ENCODE measurements around the gene EYS. TPM values are rescaled to one million over a fixed set of nuclear protein-coding genes. Genes with fewer than 3 reads are reported as not detected.

Gene EYS
- total and polyA plus RNA-seq, 2 of the 8 experiments (the other 6 are each of a cell fraction or from before 2014, with no cell fraction given), result 0.05 to 0.13 TPM

DNA sequence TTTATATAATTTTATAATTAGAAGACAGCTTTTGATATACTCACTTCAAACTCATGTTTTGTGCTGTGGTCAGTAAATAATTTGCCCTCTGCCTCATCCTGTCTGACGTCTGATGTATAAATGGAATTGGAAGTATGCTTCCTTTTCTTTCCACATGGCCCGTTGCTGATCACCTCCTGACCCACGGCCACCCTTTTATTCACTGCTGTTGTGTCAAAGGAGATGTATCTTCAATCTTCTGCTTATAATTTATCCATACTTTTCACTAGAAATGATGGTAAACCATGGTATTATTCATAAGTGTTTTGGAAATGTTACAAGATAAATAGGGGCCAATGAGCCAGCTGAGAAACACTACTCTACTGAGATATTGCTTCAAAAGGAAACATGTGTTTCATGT lies 1229.6 kb downstream of the EYS start:
- POLR2A ChIA-PET (ENCODE audit: partially characterized antibody), result no interaction called here
- no peak for DNase-seq (ENCODE audit: low read depth in 1 of 2, low spot score in 2 of 2)
- Histone ChIP-seq H3K4me3 (ENCODE audit: extremely low read depth in 1 of 4, insufficient read depth in 2 of 4, low read depth in 3 of 4, low read length in 4 of 4) (no peak overlapping the region), H3K79me2 (ENCODE audit: control insufficient read depth in 1 of 2, insufficient read depth in 2 of 2, low read length in 2 of 2) (no peaks in the 10 kb centered on the region), H3K9me3 (ENCODE audit: insufficient read depth in 2 of 2, low read depth in 1 of 2, low read length in 1 of 2) (no peaks in the 10 kb centered on the region), H3K14ac (ENCODE audit: insufficient read length) (no peak overlapping the region), H4K5ac (ENCODE audit: insufficient read length, low read depth, low read length) (no peak overlapping the region), H3K4me1 (replicated peaks in 1 of 4; ENCODE audit: control insufficient read depth in 3 of 4, insufficient read depth in 4 of 4, low read length in 3 of 4) (peaks cover 0 to 3% (median 0%) of the 10 kb centered on the region in 4 experiments; a peak in 1 of 7 replicates), H2AK5ac (ENCODE audit: low read depth, low read length) (no peak overlapping the region), H3K4ac (replicated peaks; ENCODE audit: insufficient read length, low read depth, low read length) (no peak overlapping the region), H4K8ac (ENCODE audit: extremely low read depth, insufficient read depth, low read length) (no peak overlapping the region), H2BK5ac (ENCODE audit: low read depth, low read length) (no peak overlapping the region), H2BK12ac (ENCODE audit: low read depth, low read length) (no peak overlapping the region), H3K4me2 (ENCODE audit: insufficient read depth in 1 of 2, low read depth in 2 of 2, low read length in 2 of 2) (no peak overlapping the region), H4K91ac (replicated peaks; ENCODE audit: insufficient read length, low read length) (no peak overlapping the region), H3K27me3 (replicated peaks in 1 of 4; ENCODE audit: control insufficient read depth in 3 of 4, extremely low read depth in 1 of 4, insufficient read depth in 3 of 4, low read length in 3 of 4) (no peaks in the 10 kb centered on the region), H3K23ac (ENCODE audit: insufficient read length) (no peak overlapping the region), H3K27ac (ENCODE audit: low read depth, low read length) (no peak overlapping the region), H2BK20ac (ENCODE audit: low read length) (no peak overlapping the region), H2AFZ (ENCODE audit: low read length) (no peak overlapping the region), H3K9ac (replicated peaks in 1 of 4; ENCODE audit: extremely low read depth in 1 of 4, low read depth in 3 of 4, low read length in 3 of 4) (no peak overlapping the region), H3K79me1 (ENCODE audit: low read depth, low read length) (no peaks in the 10 kb centered on the region), H2BK15ac (ENCODE audit: low read length) (no peak overlapping the region), H3K18ac (ENCODE audit: extremely low read depth, low read length) (no peak overlapping the region), H4K20me1 (replicated peaks in 1 of 2; ENCODE audit: control insufficient read depth in 1 of 2, insufficient read depth in 2 of 2, low read length in 2 of 2) (no peaks in the 10 kb centered on the region), H3K56ac (replicated peaks; ENCODE audit: insufficient read length, low read depth, low read length) (no peak overlapping the region), H3K23me2 (ENCODE audit: low read depth, low read length) (no peaks in the 10 kb centered on the region), H2BK120ac (replicated peaks; ENCODE audit: low read depth, low read length) (no peak overlapping the region), H3K36me3 (ENCODE audit: control insufficient read depth in 2 of 4, insufficient read depth in 4 of 4, low read length in 3 of 4) (no peaks in the 10 kb centered on the region)
- no peak for FAIRE-seq
- WGBS, 2 experiments (ENCODE audit: extremely low coverage in 1 of 2, insufficient coverage in 1 of 2, insufficient read length in 1 of 2, insufficient replicate concordance in 2 of 2, low coverage in 1 of 2, low lambda C conversion rate in 2 of 2, missing lambda C conversion rate in 1 of 2), result 76% methylated on average over 3 of the region's 3 CpGs; no CpG with 5 or more reads in 1 of the 2 experiments
- CTCF ChIA-PET (ENCODE audit: partially characterized antibody), result interaction anchor here (1.4 kb wide), 1 partner anchor 28 kb away, joined by 5 read pairs; no protein-coding TSS in a partner anchor
- TF ChIP-seq POLR2AphosphoS5 (IDR thresholded peaks at IDR 0.05; ENCODE audit: low read depth, low read length), result no peak
- TF ChIP-seq EZH2 (IDR thresholded peaks at IDR 0.05; ENCODE audit: low read depth, low read length, severe bottlenecking), result no peak
- TF ChIP-seq CBX8 (IDR thresholded peaks at IDR 0.05; ENCODE audit: borderline replicate concordance, low read depth, low read length), result no peak
- TF ChIP-seq, protein P1, sequence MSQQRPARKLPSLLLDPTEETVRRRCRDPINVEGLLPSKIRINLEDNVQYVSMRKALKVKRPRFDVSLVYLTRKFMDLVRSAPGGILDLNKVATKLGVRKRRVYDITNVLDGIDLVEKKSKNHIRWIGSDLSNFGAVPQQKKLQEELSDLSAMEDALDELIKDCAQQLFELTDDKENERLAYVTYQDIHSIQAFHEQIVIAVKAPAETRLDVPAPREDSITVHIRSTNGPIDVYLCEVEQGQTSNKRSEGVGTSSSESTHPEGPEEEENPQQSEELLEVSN (IDR thresholded peaks at IDR 0.05), result no peak
- TF ChIP-seq RFX5 (IDR thresholded peaks at IDR 0.05; ENCODE audit: borderline replicate concordance, low read depth, low read length), result no peak
- no peak for TF ChIP-seq BCL11A (IDR thresholded peaks at IDR 0.05; ENCODE audit: low read depth in 2 of 2, low read length in 2 of 2)
- no peak for TF ChIP-seq SAP30 (IDR thresholded peaks at IDR 0.05; ENCODE audit: insufficient read depth, insufficient replicate concordance, low read length)
- no peak for TF ChIP-seq CHD2 (IDR thresholded peaks at IDR 0.05; ENCODE audit: low read length)
- no peak for TF ChIP-seq TAF7 (optimal IDR thresholded peaks at IDR 0.05; ENCODE audit: borderline replicate concordance, low read depth, low read length)
- TF ChIP-seq SIRT6 (IDR thresholded peaks at IDR 0.05; ENCODE audit: low read length), result no peak
- TF ChIP-seq ASH2L (IDR thresholded peaks at IDR 0.05; ENCODE audit: low read length), result no peak
- TF ChIP-seq KDM5A (IDR thresholded peaks at IDR 0.05; ENCODE audit: low read length), result no peak
- no peak for TF ChIP-seq POU5F1 (IDR thresholded peaks at IDR 0.05; ENCODE audit: low read depth, low read length)
- TF ChIP-seq GABPA (IDR thresholded peaks at IDR 0.05; ENCODE audit: borderline replicate concordance, insufficient read depth, low read length), result no peak
- TF ChIP-seq JUND (IDR thresholded peaks at IDR 0.05; ENCODE audit: low read length), result no peak

Data from H1 (cell line).